ENCODE data around the gene PPARGC1A.

PPARGC1A gene

DNA sequence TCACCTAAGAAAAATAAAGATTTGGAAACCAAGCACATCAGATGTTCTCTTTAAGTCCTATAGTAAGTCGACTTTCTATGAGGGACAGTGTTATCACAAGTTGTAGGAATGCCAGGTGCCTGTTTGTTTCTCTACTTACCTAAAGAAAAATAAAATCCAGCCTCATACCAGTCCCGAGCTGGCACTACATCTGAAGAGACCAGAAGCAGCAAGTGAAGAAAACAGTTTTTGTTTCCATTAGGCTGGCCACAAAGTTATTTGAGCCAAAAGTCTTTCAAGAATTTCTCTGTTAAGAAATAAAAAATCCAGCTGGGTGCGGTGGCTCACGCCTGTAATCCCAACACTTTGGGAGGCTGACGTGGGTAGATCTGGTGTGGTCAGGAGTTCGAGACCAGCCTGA lies 10.8 kb upstream of the PPARGC1A start:
- Histone ChIP-seq H3K4me3 (no peak overlapping the region), H3K36me3 (no peaks in the 10 kb centered on the region), H3K27ac (no peak overlapping the region), H3K27me3 (no peaks in the 10 kb centered on the region), H3K4me1 (no peaks in the 10 kb centered on the region), H3K9me3 (no peaks in the 10 kb centered on the region)
- TF ChIP-seq, protein P1, sequence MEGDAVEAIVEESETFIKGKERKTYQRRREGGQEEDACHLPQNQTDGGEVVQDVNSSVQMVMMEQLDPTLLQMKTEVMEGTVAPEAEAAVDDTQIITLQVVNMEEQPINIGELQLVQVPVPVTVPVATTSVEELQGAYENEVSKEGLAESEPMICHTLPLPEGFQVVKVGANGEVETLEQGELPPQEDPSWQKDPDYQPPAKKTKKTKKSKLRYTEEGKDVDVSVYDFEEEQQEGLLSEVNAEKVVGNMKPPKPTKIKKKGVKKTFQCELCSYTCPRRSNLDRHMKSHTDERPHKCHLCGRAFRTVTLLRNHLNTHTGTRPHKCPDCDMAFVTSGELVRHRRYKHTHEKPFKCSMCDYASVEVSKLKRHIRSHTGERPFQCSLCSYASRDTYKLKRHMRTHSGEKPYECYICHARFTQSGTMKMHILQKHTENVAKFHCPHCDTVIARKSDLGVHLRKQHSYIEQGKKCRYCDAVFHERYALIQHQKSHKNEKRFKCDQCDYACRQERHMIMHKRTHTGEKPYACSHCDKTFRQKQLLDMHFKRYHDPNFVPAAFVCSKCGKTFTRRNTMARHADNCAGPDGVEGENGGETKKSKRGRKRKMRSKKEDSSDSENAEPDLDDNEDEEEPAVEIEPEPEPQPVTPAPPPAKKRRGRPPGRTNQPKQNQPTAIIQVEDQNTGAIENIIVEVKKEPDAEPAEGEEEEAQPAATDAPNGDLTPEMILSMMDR (IDR thresholded peaks at IDR 0.05): no peak
- intact Hi-C loops (cut with DNase I; ENCODE audit: low total_unique reads): no loop called here
- DNase-seq: no peak

DNA sequence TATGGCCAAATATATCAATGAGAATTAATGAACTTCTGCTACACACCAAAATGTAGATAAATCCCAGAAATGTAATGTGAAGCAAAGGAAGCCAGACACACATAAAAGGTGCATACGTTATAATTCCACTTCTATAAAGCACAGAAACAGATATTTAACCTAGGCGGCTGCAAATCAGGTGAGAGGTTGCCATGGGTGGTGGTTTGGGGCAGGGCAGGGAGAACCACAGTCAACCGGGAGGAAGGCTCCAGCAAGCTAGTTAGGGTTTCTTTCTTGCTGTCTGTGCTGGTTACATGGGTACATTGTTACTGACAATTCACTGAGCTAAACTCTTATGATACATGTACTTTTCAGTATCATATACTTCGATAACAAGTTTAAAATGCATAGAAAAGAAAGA lies 9.7 kb upstream of the PPARGC1A start:
- TF ChIP-seq, protein P1 (IDR thresholded peaks at IDR 0.05): no peak
- no peaks in the 10 kb centered on the region for H3K4me1 ChIP-seq

DNA sequence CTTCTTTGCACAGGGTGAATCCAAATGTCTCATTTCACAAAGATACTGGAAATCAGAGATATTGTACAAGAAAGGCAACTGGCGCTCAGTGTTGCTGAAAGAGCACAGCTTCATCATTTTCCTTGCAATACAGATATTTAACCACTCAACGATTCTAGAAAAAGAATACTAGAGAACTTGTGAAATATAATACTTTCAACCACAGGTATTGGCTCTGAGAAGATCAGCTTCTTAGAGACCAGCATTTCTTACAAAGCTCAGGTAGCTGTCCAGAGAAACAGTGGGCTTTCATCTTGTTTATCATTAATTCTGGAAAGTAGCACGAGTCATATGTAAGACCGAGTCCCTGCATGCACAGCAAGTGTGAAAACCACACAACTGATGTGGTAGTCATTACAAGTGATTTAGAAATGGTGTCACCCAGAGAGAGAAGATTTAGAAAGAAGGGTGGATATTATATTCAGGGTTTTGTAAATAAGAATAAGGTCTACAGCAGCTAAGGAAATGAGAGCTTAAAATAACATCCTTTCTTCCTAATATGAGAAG lies 7.8 kb upstream of the PPARGC1A start:
- intact Hi-C loops (cut with DNase I; ENCODE audit: low total_unique reads): no loop called here
- Histone ChIP-seq H3K36me3 (no peaks in the 10 kb centered on the region), H3K27ac (no peak overlapping the region), H3K27me3 (no peaks in the 10 kb centered on the region), H3K4me1 (no peaks in the 10 kb centered on the region), H3K9me3 (no peaks in the 10 kb centered on the region), H3K4me3 (no peak overlapping the region)
- TF ChIP-seq, protein P1 (IDR thresholded peaks at IDR 0.05): no peak
- no peak for DNase-seq

More for the DNA sequence above, 9.7 kb upstream of the PPARGC1A start:
- Histone ChIP-seq H3K27ac (no peak overlapping the region), H3K4me3 (no peak overlapping the region), H3K27me3 (no peaks in the 10 kb centered on the region), H3K9me3 (no peaks in the 10 kb centered on the region), H3K36me3 (no peaks in the 10 kb centered on the region)
- no peak for DNase-seq
- intact Hi-C loops (cut with DNase I; ENCODE audit: low total_unique reads): no loop called here

DNA sequence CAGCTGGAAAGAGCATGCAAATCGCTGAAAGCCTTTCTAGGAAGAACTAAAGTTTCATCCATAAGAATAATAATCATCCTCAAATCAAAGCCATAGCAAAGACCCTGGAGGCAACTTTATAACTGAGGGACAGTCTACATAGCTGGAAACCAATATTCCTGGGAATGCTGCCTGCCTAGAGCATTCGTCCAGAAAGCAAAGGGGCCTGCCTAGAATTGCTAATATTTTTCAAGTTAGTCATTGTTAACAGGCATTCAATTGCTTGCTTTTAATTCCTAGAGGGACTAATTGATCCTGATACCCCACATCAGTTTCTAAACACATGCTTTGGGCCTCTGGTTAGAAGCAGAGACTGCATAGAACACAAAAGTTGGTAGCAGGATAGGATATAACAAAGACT lies 4.2 kb upstream of the PPARGC1A start:
- intact Hi-C loops (cut with DNase I; ENCODE audit: low total_unique reads): no loop called here
- no peaks in the 10 kb centered on the region for H3K9me3 ChIP-seq
- TF ChIP-seq, protein P1 (IDR thresholded peaks at IDR 0.05): no peak
- H3K36me3 ChIP-seq: no peaks in the 10 kb centered on the region
- H3K4me3 ChIP-seq: no peak overlapping the region
- H3K4me1 ChIP-seq: peaks cover 0 to 12% (median 1%) of the 10 kb centered on the region in 4 donors
- no peaks in the 10 kb centered on the region for H3K27me3 ChIP-seq
- no peak for DNase-seq
- H3K27ac ChIP-seq: no peak overlapping the region

DNA sequence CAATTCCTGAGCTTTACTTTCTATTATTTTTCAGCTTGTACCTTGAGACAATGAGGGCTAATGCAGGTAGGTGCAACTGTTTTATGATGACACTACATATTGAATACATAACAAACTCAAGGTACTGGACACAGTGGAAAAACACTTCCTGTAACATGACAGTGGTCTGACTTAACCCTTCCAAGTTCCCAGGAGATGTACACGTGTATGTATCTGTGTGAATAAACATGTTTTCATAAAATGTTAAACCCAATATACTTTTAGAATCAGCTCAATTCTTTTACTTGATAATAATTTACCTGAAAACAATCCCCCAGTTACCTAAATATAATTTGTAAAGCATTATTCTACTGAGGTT lies 1.2 kb upstream of the PPARGC1A start:
- Histone ChIP-seq H3K4me3 (peak overlapping the region; percentile 56 to 58), H3K27ac (peak overlapping the region; percentile 72 to 81), H3K4me1 (peaks cover 0 to 19% (median 1%) of the 10 kb centered on the region in 4 donors), H3K36me3 (no peaks in the 10 kb centered on the region), H3K27me3 (no peaks in the 10 kb centered on the region), H3K9me3 (no peaks in the 10 kb centered on the region)
- intact Hi-C loops (cut with DNase I; ENCODE audit: low total_unique reads): no loop called here
- TF ChIP-seq, protein P1 (IDR thresholded peaks at IDR 0.05): no peak
- no peak for DNase-seq
